Measurements from ENCODE around the gene CROCC.

- TF ChIP-seq CTCF (IDR thresholded peaks at IDR 0.05) (no peak), POLR2A (IDR thresholded peaks at IDR 0.05) (no peak)
Measured at GRCh38 chr1:17011092-17011438, 89.3 kb downstream of the CROCC start.

All from uterus (tissue), 2 donors.